Activated naive CD4-positive, alpha-beta T cell treated with anti-CD3 and anti-CD28 coated beads, Interleukin-2, amount 10 ng/mL, durations not matched to agents 7 days and 5 days (primary cell): Measurements from ENCODE around the gene MSANTD1.

ENCODE experiments used
- CTCF ChIA-PET: fragments of 350-600 bp; sonication (Branson Sonifier 250); formaldehyde crosslinking; loops from one replicate; lab custom pipeline; 2021; ENCODE audit warnings: antibody characterized with exemption; lab: Charles Lee
- DNase-seq: peaks from one replicate; pipeline ENCODE4 v3.0.0-alpha.2; 2020
- H3K27ac Mint-ChIP-seq: one replicate; pipeline ENCODE4 v1.8.0; 2021; ENCODE audit warnings: mild to moderate bottlenecking, moderate library complexity, mixed read lengths
- H3K27me3 Mint-ChIP-seq: one replicate; pipeline ENCODE4 v1.8.0; 2021; ENCODE audit warnings: mild to moderate bottlenecking, mixed read lengths
- H3K36me3 Mint-ChIP-seq: one replicate; pipeline ENCODE4 v1.8.0; 2021; ENCODE audit warnings: mixed read lengths
- H3K4me1 Mint-ChIP-seq: one replicate; pipeline ENCODE4 v1.8.0; 2021; ENCODE audit warnings: mixed read lengths
- H3K4me3 Mint-ChIP-seq: one replicate; pipeline ENCODE4 v1.8.0; 2021; ENCODE audit warnings: mild to moderate bottlenecking, moderate library complexity, mixed read lengths
- H3K9me3 Mint-ChIP-seq: one replicate; pipeline ENCODE4 v1.8.0; 2021; ENCODE audit warnings: mixed read lengths

The MSANTD1 gene

DNA sequence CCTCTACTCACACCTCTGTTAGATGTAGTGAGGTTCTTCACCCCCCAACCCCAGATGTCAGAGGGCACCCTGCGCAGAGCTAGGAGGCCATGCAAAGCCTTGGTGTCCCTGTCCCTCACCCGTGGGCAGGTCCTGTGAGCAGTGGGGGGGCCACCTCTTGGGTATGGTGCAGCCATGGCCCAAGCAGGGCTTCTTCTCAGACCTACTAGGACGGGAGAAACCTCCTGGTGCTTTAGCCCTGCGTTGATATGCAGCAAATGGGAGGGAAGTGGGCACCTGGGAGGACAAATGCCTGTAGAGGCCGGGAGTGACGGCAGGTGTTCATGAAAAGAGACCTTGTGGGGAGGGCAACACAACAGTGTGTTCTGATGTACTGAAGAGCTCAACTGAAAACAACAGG is 38.5 kb upstream of the MSANTD1 start:
- H3K36me3 Mint-ChIP-seq, result peaks cover 69% of the 10 kb centered on the region
- peaks cover 12% of the 10 kb centered on the region for H3K4me1 Mint-ChIP-seq
- no peaks in the 10 kb centered on the region for H3K9me3 Mint-ChIP-seq
- no peaks in the 10 kb centered on the region for H3K27me3 Mint-ChIP-seq
- H3K4me3 Mint-ChIP-seq, result no peak overlapping the region
- CTCF ChIA-PET, result no interaction called here
- DNase-seq, result no peak
- H3K27ac Mint-ChIP-seq, result no peak overlapping the region

GRCh38 chr4:3211866-3212265 is 37.1 kb upstream of the MSANTD1 start:
- H3K27ac Mint-ChIP-seq, result no peak overlapping the region
- peaks cover 64% of the 10 kb centered on the region for H3K36me3 Mint-ChIP-seq
- H3K4me3 Mint-ChIP-seq, result no peak overlapping the region
- H3K4me1 Mint-ChIP-seq, result peaks cover 8% of the 10 kb centered on the region
- CTCF ChIA-PET, result no interaction called here
- H3K9me3 Mint-ChIP-seq, result no peaks in the 10 kb centered on the region
- DNase-seq, result no peak
- no peaks in the 10 kb centered on the region for H3K27me3 Mint-ChIP-seq

DNA sequence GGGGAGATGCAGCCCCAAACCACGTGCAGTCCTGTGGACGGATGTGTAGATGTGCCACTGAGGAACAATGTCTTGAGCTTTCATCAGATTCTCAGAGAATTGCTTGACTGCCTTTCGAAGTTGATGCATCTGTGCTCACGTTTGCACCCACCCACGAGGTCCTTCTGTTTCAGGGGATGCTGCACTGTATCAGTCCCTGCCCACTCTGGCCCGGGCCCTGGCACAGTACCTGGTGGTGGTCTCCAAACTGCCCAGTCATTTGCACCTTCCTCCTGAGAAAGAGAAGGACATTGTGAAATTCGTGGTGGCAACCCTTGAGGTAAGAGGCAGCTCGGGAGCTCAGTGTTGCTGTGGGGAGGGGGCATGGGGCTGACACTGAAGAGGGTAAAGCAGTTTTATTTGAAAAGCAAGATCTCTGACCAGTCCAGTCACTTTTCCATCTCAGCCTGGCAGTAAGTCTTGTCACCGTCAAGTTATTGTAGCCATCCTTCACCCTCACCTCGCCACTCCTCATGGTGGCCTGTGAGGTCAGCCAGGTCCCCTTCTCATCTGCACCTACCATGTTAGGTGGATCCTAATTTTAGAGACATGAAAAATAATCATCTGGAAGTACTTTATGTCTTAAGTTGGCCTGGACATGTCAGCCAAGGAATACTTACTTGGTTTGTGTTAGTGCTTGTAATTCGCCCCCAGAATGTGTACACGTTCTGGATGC is 36.4 kb upstream of the MSANTD1 start:
- peaks cover 64% of the 10 kb centered on the region for H3K36me3 Mint-ChIP-seq
- no peak for DNase-seq
- no peaks in the 10 kb centered on the region for H3K27me3 Mint-ChIP-seq
- H3K4me1 Mint-ChIP-seq, result peaks cover 2% of the 10 kb centered on the region
- no peak overlapping the region for H3K27ac Mint-ChIP-seq
- H3K9me3 Mint-ChIP-seq, result no peaks in the 10 kb centered on the region
- no peak overlapping the region for H3K4me3 Mint-ChIP-seq
- CTCF ChIA-PET, result interaction anchor here (0.6 kb wide), 1 partner anchor 253 kb away, joined by 3 read pairs; no protein-coding TSS in a partner anchor

DNA sequence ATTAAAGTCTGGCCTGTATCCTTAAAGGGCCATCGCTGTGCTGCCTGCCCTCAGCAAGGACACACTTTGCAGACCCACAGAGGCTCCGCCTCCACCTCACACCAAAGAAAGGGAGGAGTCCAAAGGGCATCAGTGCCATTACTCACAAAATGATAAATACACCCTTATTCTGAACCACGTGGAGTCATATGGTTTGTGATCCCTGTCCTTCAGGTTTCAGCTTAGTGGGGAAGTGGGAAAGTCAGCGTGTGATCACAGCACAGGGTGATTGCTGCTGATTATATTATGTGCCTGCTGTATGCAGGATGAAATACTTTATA is 35.9 kb upstream of the MSANTD1 start:
- H3K4me3 Mint-ChIP-seq, result no peak overlapping the region
- no peaks in the 10 kb centered on the region for H3K4me1 Mint-ChIP-seq
- no peaks in the 10 kb centered on the region for H3K27me3 Mint-ChIP-seq
- H3K27ac Mint-ChIP-seq, result no peak overlapping the region
- no peak for DNase-seq
- CTCF ChIA-PET, result no interaction called here
- no peaks in the 10 kb centered on the region for H3K9me3 Mint-ChIP-seq
- H3K36me3 Mint-ChIP-seq, result peaks cover 65% of the 10 kb centered on the region

- CTCF ChIA-PET, result no interaction called here
- peaks cover 3% of the 10 kb centered on the region for H3K4me1 Mint-ChIP-seq
- peak overlapping the region; percentile 11 for H3K27ac Mint-ChIP-seq
- no peak for DNase-seq
- no peaks in the 10 kb centered on the region for H3K27me3 Mint-ChIP-seq
- no peaks in the 10 kb centered on the region for H3K9me3 Mint-ChIP-seq
- H3K4me3 Mint-ChIP-seq, result no peak overlapping the region
- H3K36me3 Mint-ChIP-seq, result peaks cover 65% of the 10 kb centered on the region
Measured at GRCh38 chr4:3213661-3214250, 35.2 kb upstream of the MSANTD1 start.

DNA sequence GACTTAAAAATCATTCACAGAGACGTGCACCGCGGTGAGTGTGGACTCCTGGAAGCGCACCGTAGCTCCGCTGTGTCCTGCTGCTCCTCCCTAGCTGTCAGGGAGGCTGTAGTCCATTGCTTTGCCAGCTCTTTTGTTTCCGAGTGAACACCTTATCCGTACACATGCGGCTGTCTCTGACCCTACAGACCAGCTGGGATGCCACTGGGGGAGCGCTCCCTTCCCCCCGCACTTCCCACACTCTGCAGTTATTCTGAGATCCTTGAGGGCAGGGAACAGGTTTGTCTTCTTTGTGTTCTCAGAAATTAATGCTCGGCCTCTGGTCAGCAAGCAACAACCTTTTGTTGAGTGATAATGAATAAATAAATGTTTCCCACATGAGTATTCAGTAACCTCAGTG is 33.7 kb upstream of the MSANTD1 start:
- Mint-ChIP-seq H3K27ac (no peak overlapping the region), H3K9me3 (no peaks in the 10 kb centered on the region), H3K4me1 (peaks cover 16% of the 10 kb centered on the region), H3K4me3 (no peak overlapping the region), H3K27me3 (no peaks in the 10 kb centered on the region), H3K36me3 (peaks cover 64% of the 10 kb centered on the region)
- CTCF ChIA-PET, result no interaction called here
- DNase-seq, result no peak

GRCh38 chr4:3215733-3216132 is 33.2 kb upstream of the MSANTD1 start:
- peaks cover 16% of the 10 kb centered on the region for H3K4me1 Mint-ChIP-seq

DNA sequence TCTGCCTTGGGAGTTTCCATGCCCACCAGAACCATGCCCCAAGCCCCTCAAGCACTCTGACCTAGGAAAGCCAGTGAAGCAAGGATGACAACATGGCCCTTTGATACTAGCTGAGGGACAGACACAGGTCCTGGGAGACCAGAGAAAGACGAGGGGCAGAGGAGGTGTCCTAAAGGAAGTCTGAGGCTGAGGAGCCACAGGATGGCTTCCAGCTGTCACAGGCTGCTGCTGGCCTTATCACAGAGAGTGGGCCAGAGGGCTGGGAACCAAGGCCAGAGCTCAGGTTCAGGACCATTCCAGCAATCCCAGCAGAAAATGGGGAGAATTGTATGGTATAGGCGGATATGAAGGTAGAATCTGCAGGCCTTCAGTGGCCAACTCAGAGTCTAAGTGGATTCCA is 31.7 kb upstream of the MSANTD1 start:
- peaks cover 19% of the 10 kb centered on the region for H3K4me1 Mint-ChIP-seq
- H3K27me3 Mint-ChIP-seq, result no peaks in the 10 kb centered on the region
- no peak overlapping the region for H3K4me3 Mint-ChIP-seq
- no peak overlapping the region for H3K27ac Mint-ChIP-seq
- CTCF ChIA-PET, result no interaction called here
- no peak for DNase-seq
- H3K36me3 Mint-ChIP-seq, result peaks cover 61% of the 10 kb centered on the region
- no peaks in the 10 kb centered on the region for H3K9me3 Mint-ChIP-seq

More at GRCh38 chr4:3215733-3216132, 33.2 kb upstream of the MSANTD1 start:
- no peaks in the 10 kb centered on the region for H3K27me3 Mint-ChIP-seq
- CTCF ChIA-PET, result no interaction called here
- H3K4me3 Mint-ChIP-seq, result no peak overlapping the region
- no peaks in the 10 kb centered on the region for H3K9me3 Mint-ChIP-seq
- H3K36me3 Mint-ChIP-seq, result peaks cover 62% of the 10 kb centered on the region
- H3K27ac Mint-ChIP-seq, result no peak overlapping the region
- DNase-seq, result no peak

- Mint-ChIP-seq H3K27me3 (no peaks in the 10 kb centered on the region), H3K4me3 (no peak overlapping the region), H3K9me3 (no peaks in the 10 kb centered on the region), H3K36me3 (peaks cover 62% of the 10 kb centered on the region), H3K27ac (no peak overlapping the region), H3K4me1 (peaks cover 19% of the 10 kb centered on the region)
- DNase-seq, result no peak
- CTCF ChIA-PET, result no interaction called here
Measured at GRCh38 chr4:3217771-3218170, 31.2 kb upstream of the MSANTD1 start.

DNA sequence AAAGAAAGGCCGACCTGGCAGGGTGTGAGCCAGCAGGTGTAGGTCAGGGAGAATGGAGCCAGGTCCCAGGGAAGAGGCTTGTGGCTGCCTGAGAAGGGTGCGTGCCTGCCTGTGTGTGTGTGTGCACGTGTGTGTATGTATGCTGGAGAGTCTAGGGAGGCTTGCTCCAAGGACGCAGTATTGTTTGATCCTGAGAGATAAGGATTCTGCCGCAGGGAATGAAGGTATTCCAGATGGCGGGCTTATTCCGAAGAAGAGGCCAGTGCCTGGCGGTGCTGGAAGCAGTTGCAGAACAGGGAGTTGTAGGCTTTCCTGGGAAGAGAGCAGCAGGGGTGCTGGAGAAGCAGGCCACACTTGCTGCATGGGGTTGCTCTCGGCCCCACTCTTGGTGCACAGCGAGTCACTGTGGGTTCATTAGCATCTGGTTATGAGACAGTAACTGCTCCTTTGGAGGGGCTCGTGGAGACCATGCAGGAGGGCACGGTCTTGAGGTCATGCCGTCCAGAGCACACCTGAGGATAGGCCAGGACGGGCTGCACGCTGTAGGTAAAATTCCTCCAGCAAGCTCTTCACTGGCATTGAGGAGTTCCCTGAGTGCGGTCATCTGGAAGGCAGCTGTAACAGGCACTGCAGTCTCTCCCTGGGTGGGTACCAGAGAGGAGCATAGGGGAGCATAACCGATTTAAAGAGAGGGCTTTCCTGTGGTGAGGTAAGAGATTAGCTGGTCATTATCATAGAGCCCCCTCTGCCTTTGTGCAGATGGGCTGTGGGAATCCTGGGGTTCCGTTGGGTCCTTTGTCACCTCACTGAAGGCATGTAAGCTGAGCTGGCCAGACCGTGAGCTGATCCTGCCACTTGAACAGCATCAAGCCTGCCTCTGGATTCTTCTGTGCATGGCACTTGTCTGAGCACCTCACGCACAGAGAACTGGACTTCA is 29.9 kb upstream of the MSANTD1 start:
- CTCF ChIA-PET, result interaction anchor here (1.3 kb wide), 1 partner anchor 26 kb away, joined by 5 read pairs; no protein-coding TSS in a partner anchor
- no peak for DNase-seq
- Mint-ChIP-seq H3K27ac (peak overlapping the region; percentile 67), H3K4me1 (peaks cover 19% of the 10 kb centered on the region), H3K27me3 (no peaks in the 10 kb centered on the region), H3K9me3 (no peaks in the 10 kb centered on the region), H3K4me3 (no peak overlapping the region), H3K36me3 (peaks cover 59% of the 10 kb centered on the region)

DNA sequence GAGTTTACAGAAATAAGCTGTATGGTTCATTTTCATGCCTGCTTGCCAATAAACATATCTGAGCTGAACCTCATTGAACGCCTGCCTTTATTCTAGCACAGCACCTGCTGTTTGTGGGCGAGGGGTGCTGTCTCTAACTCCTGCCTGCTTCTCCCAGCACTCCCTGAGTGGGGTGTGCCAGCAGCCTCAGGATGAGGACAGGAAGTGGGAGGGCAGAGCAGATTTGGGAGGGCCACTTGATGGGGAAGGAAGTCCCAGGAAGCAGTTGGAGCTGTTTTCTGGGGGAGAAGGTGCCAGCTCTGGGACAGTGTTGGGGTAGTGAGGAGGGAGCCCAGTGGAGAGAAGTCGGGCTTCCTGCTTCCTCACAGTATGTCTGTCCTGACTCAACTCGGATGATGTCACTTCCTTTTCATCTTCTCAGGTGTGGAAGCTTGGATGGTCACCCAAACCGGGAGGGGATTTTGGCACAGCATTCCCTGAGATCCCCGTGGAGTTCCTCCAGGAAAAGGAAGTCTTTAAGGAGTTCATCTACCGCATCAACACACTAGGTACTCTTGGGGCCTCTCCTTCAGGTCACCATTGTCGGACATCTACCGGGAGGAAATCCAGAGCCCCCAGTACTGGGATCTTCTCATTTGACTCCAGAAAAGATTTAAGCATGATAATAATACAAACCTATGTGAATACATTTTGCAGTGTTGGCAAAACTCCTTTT is 29.0 kb upstream of the MSANTD1 start:
- no peak for DNase-seq
- Mint-ChIP-seq H3K27me3 (no peaks in the 10 kb centered on the region), H3K9me3 (no peaks in the 10 kb centered on the region), H3K4me3 (no peak overlapping the region), H3K27ac (peak overlapping the region; percentile 67), H3K36me3 (peaks cover 58% of the 10 kb centered on the region), H3K4me1 (peaks cover 19% of the 10 kb centered on the region)
- CTCF ChIA-PET, result interaction anchor here (1.3 kb wide), 1 partner anchor 26 kb away, joined by 5 read pairs; no protein-coding TSS in a partner anchor

DNA sequence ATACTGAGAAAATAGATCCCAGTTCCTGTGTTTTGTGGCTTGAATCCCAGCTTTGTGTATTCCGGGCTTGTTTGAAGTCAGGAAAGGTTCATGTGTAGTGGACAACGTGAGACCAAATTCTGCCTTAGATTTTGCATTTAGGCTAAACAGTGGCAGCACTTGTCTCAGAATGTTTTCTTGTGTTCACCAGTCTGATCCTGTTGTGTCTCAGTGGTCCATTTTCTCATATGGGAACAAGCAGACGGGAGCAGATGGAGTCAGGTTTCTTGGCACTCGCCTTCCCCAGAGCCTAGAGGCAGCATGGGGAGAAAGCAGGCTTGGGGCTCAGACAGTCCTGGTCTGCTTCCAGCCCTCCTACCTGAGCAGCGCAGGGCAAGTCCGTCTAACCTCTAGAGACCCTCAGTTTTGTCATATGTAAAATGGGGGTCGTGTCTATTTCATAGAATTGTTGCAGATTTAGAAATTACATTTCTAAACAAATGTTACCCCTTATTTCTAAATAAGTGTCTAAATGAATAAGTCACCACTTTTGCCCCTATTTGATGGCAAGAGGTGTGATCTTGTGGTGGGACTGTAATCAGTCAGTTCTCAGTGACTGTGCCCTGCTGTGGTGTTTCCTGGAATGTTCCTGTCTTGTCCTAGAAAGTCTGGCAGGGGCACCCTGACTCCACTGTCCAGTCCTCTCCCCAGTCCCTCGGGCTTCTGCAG is 28.3 kb upstream of the MSANTD1 start:
- H3K27ac Mint-ChIP-seq, result no peak overlapping the region

GRCh38 chr4:3221184-3221494 is 27.8 kb upstream of the MSANTD1 start:
- peaks cover 21% of the 10 kb centered on the region for H3K4me1 Mint-ChIP-seq
- H3K27me3 Mint-ChIP-seq, result no peaks in the 10 kb centered on the region
- no peak for DNase-seq
- H3K4me3 Mint-ChIP-seq, result no peak overlapping the region
- no peak overlapping the region for H3K27ac Mint-ChIP-seq
- H3K36me3 Mint-ChIP-seq, result peaks cover 58% of the 10 kb centered on the region
- CTCF ChIA-PET, result no interaction called here
- no peaks in the 10 kb centered on the region for H3K9me3 Mint-ChIP-seq

More for the DNA sequence above, 28.3 kb upstream of the MSANTD1 start:
- H3K9me3 Mint-ChIP-seq, result no peaks in the 10 kb centered on the region
- peaks cover 19% of the 10 kb centered on the region for H3K4me1 Mint-ChIP-seq
- CTCF ChIA-PET, result no interaction called here
- no peak overlapping the region for H3K4me3 Mint-ChIP-seq
- peaks cover 59% of the 10 kb centered on the region for H3K36me3 Mint-ChIP-seq
- H3K27me3 Mint-ChIP-seq, result no peaks in the 10 kb centered on the region
- no peak for DNase-seq
